ENCODE measurements around the gene LRTM2. TPM values are rescaled to one million over a fixed set of nuclear protein-coding genes. Genes with fewer than 3 reads are reported as not detected.

The LRTM2 gene
- polyA plus RNA-seq, 1 donor (not counting 4 experiments of a cell fraction or from before 2014, with no cell fraction given), result not detected

DNA sequence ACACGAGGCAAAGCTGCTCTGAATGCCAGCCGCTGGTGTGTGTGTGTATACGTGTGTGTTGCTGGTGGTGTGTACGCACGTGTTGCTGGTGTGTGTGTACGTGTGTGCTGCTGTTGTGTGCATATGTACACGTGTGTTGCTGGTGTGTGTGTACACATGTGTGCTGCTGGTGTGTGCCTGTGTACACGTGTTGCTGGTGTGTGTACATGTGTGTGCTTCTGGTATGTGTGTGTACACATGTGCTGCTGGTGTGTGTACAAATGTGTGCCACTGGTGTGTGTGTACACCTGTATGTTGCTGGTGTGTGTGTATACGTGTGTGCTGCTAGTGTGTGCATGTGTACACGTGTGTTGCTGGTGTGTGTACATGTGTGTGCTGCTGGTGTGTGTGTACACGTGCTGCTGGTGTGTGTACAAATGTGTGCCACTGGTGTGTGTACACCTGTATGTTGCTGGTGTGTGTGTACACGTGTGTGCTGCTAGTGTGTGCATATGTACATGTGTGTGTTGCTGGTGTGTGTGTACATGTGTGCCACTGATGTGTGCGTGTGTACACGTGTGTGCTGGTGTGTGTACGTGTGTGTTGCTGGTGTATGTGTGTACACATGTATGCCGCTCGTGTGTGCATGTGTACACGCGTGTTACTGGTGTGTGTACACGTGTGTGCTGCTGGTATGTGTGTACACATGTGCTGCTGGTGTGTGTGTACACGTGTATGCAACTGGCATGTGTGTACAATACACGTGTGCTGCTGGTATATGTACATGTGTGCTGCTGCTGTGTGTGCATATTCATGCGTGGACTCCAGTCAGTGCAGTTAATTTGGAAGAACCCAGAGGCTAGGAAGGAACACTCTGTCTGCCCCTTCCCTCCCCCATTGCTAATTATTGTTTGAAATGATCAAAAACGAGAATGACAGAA is 50.9 kb downstream of the LRTM2 start:
- Histone ChIP-seq H3K4me3 (ENCODE audit: control insufficient read depth in 2 of 3, extremely low read depth in 1 of 3, insufficient read depth in 2 of 3, low read depth in 1 of 3, low read length in 3 of 3) (no peak overlapping the region), H3K27ac (ENCODE audit: control insufficient read depth, insufficient read depth, low read length) (no peak overlapping the region), H3K9ac (ENCODE audit: control insufficient read depth, extremely low read depth, insufficient read depth, low read length) (no peak overlapping the region), H3K4me2 (ENCODE audit: control insufficient read depth, extremely low read depth, insufficient read depth, low read depth, low read length) (no peak overlapping the region), H3K27me3 (ENCODE audit: control insufficient read depth, extremely low read depth, insufficient read depth, low read length) (no peaks in the 10 kb centered on the region), H3K36me3 (ENCODE audit: control insufficient read depth in 2 of 2, extremely low read depth in 1 of 2, insufficient read depth in 2 of 2, low read length in 2 of 2) (no peaks in the 10 kb centered on the region), H3K79me2 (ENCODE audit: control insufficient read depth, insufficient read depth, low read length) (no peaks in the 10 kb centered on the region), H3K9me3 (ENCODE audit: control insufficient read depth, low read depth, low read length) (peaks cover 5% of the 10 kb centered on the region), H3K9me1 (ENCODE audit: control insufficient read depth, extremely low read depth, insufficient read depth, low read length) (no peaks in the 10 kb centered on the region), H4K20me1 (ENCODE audit: control insufficient read depth, extremely low read depth, insufficient read depth, low read length) (no peaks in the 10 kb centered on the region), H3K4me1 (ENCODE audit: control insufficient read depth, extremely low read depth, insufficient read depth, low read length) (no peaks in the 10 kb centered on the region), H2AFZ (ENCODE audit: control insufficient read depth, low read length) (no peak overlapping the region)
- dilution Hi-C loops (cut with MboI; ENCODE audit: extremely low pct_ligation_motif_present, low sequenced_read_pairs), result no loop called here
- FAIRE-seq (no peak), DNase-seq (ENCODE audit: low read depth, low spot score) (no peak)
- TF ChIP-seq EZH2 (IDR thresholded peaks at IDR 0.05; ENCODE audit: low read length) (no peak), CTCF (optimal IDR thresholded peaks at IDR 0.05 in 1 of 3, IDR thresholded peaks at IDR 0.05 in 1 of 3, conservative IDR thresholded peaks at IDR 0.05 in 1 of 3; ENCODE audit: extremely low read depth in 1 of 3, insufficient read depth in 2 of 3, low read length in 3 of 3) (no peak)

GRCh38 chr12:1872001-1872400 is 51.6 kb downstream of the LRTM2 start:
- H3K79me2 ChIP-seq (ENCODE audit: control insufficient read depth, insufficient read depth, low read length), result no peaks in the 10 kb centered on the region
- H2AFZ ChIP-seq (ENCODE audit: control insufficient read depth, low read length), result no peak overlapping the region
- H3K4me2 ChIP-seq (ENCODE audit: control insufficient read depth, extremely low read depth, insufficient read depth, low read depth, low read length), result no peak overlapping the region
- H3K36me3 ChIP-seq (ENCODE audit: control insufficient read depth in 2 of 2, extremely low read depth in 1 of 2, insufficient read depth in 2 of 2, low read length in 2 of 2), result no peaks in the 10 kb centered on the region
- DNase-seq (ENCODE audit: low read depth, low spot score) (no peak), FAIRE-seq (no peak)
- TF ChIP-seq EZH2 (IDR thresholded peaks at IDR 0.05; ENCODE audit: low read length) (no peak), CTCF (optimal IDR thresholded peaks at IDR 0.05 in 1 of 3, IDR thresholded peaks at IDR 0.05 in 1 of 3, conservative IDR thresholded peaks at IDR 0.05 in 1 of 3; ENCODE audit: extremely low read depth in 1 of 3, insufficient read depth in 2 of 3, low read length in 3 of 3) (no peak)
- H3K4me1 ChIP-seq (ENCODE audit: control insufficient read depth, extremely low read depth, insufficient read depth, low read length), result no peaks in the 10 kb centered on the region
- no peak overlapping the region for H3K4me3 ChIP-seq (ENCODE audit: control insufficient read depth in 2 of 3, extremely low read depth in 1 of 3, insufficient read depth in 2 of 3, low read depth in 1 of 3, low read length in 3 of 3)
- H3K27me3 ChIP-seq (ENCODE audit: control insufficient read depth, extremely low read depth, insufficient read depth, low read length), result no peaks in the 10 kb centered on the region
- H3K9me3 ChIP-seq (ENCODE audit: control insufficient read depth, low read depth, low read length), result peaks cover 5% of the 10 kb centered on the region
- no peaks in the 10 kb centered on the region for H4K20me1 ChIP-seq (ENCODE audit: control insufficient read depth, extremely low read depth, insufficient read depth, low read length)
- dilution Hi-C loops (cut with MboI; ENCODE audit: extremely low pct_ligation_motif_present, low sequenced_read_pairs), result no loop called here
- H3K9ac ChIP-seq (ENCODE audit: control insufficient read depth, extremely low read depth, insufficient read depth, low read length), result no peak overlapping the region
- no peak overlapping the region for H3K27ac ChIP-seq (ENCODE audit: control insufficient read depth, insufficient read depth, low read length)
- no peaks in the 10 kb centered on the region for H3K9me1 ChIP-seq (ENCODE audit: control insufficient read depth, extremely low read depth, insufficient read depth, low read length)
